ENCODE results near the gene HSF5.
"Not testable (repeated sequence)": the region's sequence is repeated elsewhere in the genome, so short reads cannot be mapped to it uniquely, and the experiment has no call there.

HSF5 gene

GRCh38 chr17:58484600-58484999 is 3.6 kb downstream of the HSF5 start:
- no peak for FAIRE-seq

DNA sequence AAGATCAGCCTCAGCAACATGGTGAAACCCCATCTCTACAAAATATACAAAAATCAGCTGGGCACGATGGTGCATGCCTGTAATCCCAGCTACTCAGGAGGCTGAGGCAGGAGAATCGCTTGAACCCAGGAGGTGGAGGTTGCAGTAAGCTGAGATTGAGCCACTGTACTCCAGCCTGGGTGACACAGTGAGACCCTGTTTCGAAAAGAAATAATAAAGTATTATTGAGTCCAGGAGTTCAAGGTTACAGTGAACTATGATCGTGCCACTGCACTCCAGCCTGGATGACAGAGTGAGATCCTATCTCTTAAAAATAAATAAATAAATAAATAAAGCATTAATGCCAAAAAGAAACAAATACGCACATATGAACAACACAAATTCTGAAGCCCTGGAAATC is 6.4 kb downstream of the HSF5 start:
- FAIRE-seq: not testable (repeated sequence)

More at GRCh38 chr17:58484600-58484999, 3.6 kb downstream of the HSF5 start:
- DNase-seq (ENCODE audit: insufficient read length, low spot score): no peak

DNA sequence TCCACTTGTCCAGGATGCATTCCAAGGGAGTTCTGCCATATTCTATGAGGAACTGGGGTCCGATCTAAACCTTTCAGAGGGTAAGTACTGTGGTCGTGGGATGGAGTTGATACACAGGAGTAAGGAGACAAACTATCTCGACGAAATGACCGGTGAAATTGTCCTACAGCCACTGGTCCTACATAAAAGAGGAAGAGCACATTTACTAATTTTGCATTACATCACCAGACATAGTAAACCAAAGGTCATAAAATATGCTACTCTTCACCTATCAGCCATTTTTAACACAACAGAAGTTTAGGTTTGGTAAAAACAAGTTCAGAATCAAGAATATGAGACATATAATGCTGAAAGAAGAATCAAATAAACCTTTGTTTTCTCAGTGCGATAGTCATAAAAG is 8.1 kb downstream of the HSF5 start:
- FAIRE-seq (no peak), DNase-seq (ENCODE audit: insufficient read length, low spot score) (no peak)

More for the DNA sequence above, 6.4 kb downstream of the HSF5 start:
- DNase-seq (ENCODE audit: insufficient read length, low spot score): not testable (repeated sequence)

DNA sequence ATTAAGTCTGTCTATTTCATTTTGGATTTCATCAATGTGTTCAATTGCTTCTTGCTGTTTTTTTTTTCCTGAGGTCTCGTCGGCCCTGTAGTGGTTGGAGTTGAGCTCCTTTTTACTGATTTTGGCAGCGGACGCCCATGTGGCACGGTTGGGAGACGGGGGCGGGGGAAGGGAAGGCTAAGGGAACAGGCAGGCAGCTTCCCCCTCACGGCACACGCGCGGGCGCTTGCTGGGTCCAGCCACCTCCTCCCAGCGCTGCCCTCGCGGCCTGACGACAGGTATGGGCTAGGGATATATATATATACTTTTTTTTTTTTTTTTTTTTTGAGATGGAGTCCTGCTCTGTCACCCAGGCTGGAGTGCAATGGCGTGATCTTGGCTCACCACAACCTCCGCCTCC is 11.4 kb downstream of the HSF5 start:
- FAIRE-seq (no peak), DNase-seq (ENCODE audit: insufficient read length, low spot score) (no peak)

DNA sequence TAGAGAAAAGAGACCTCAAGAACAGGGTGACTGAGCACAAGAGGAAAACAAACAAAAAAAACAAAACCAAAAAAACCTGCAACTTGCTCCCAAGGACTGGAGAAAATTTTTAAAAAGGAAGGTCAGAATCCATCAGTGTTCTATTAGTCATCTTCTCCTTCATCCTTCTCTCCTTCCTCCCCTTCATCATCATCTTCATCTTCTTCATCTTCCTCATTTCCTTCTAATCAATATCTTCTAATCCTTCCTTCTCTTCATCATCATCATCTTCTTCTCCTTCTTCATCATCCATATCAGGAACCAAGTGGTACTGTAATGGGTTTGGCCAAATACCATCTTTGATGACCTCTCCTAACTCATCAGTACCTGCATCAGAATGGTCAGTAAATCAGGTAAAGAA is 12.2 kb downstream of the HSF5 start:
- FAIRE-seq (no peak), DNase-seq (ENCODE audit: insufficient read length, low spot score) (no peak)

- no peak for DNase-seq (ENCODE audit: insufficient read length, low spot score)
- no peak for FAIRE-seq
These were observed 17.9 kb downstream of the HSF5 start for GRCh38 chr17:58470356-58470755.

GRCh38 chr17:58468944-58469343 is 19.3 kb downstream of the HSF5 start:
- DNase-seq (ENCODE audit: insufficient read length, low spot score) (no peak), FAIRE-seq (no peak)

GRCh38 chr17:58455491-58455890 is 32.7 kb downstream of the HSF5 start:
- FAIRE-seq (no peak), DNase-seq (ENCODE audit: insufficient read length, low spot score) (no peak)

DNA sequence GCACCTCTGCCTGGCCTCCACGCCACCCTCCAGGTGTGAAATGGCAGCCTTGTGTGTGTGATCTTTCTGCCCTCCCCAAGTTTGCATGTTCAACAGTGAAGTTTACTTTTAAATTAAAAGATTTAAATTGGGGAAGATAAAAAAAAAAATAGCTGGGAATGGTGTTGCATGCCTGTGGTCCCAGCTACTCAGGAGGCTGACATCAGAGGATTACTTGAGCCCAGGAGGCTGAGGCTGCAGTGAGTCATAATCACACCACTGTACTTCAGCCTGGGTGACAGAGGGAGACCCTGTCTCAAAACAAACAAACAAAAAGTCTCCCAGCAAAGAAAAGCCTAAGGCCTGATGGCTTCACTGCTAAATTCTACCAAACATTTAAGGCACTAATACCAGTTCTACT is 35.5 kb downstream of the HSF5 start:
- FAIRE-seq (no peak), DNase-seq (ENCODE audit: insufficient read length, low spot score) (no peak)

DNA sequence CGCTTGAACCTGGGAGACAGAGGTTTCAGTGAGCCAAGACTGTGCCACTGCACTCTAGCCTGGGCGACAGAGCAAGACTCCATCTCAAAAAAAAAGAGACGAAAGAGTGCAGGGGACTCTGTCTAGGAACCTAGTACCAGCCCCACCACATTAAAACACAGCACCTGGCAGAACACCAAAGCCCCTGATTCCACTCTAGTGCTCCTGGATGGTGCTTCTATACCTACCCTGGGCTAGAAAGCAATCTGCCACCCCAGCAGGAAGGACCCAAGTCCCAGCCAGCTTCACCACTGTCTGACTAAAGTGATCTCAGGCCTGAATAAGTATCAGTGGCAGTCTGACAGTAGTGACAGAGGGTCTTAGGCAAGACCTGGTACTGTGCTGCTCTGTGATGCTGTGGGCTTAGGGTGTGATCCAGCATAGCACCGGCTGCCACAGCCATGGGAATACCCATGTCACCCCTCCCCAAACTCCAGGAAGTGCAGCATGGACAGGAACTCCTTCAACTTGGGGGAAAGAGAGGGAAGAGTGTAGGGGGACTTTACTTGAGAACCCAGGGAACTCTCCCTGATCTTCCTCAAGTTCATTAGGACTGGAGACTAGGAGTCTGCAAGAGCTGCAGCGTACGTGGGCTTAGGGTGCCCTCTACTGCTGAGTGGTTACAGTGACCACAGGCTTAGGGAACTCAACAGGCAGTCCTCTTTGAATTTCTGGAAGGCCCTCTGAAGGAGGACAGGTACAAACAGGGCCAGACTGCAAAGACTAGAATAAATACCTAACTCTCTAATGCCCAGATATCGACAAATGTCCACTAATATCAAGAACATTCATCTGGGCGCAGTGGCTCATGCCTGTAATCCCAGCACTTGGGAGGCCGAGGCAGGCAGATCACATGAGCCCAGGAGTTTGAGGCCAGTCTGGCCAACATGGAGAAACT is 40.9 kb downstream of the HSF5 start:
- FAIRE-seq (peak; percentile 97), DNase-seq (ENCODE audit: insufficient read length, low spot score) (peak; percentile 30)

GRCh38 chr17:58446086-58446485 is 42.1 kb downstream of the HSF5 start:
- DNase-seq (ENCODE audit: insufficient read length, low spot score): no peak
- no peak for FAIRE-seq

- FAIRE-seq (no peak), DNase-seq (ENCODE audit: insufficient read length, low spot score) (no peak)
These were observed 51.4 kb downstream of the HSF5 start for GRCh38 chr17:58436805-58437239.

- DNase-seq (ENCODE audit: insufficient read length, low spot score) (no peak), FAIRE-seq (no peak)
These were observed 52.0 kb downstream of the HSF5 start for GRCh38 chr17:58436245-58436644.

- FAIRE-seq: no peak
These were observed 55.2 kb downstream of the HSF5 start for GRCh38 chr17:58432806-58433573.

DNA sequence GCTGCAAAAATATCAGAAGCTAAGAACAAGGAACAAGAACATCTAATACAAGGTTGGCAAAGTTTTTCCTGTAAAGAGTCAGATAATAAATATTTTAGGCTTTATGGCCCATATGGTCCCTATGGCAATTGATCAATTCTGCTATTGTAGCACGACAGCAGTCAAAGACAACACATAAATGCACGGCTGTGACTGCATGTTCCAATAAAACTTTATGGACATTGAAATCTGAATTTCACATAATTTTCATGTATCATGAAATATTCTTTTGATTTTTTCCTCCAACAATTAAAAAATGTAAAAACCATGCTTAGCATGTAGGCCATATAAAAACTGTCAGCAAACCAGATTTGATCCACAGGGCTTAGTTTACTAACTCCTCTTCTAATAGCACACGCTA is 60.4 kb downstream of the HSF5 start:
- DNase-seq (ENCODE audit: insufficient read length, low spot score): no peak
- FAIRE-seq: no peak

More at GRCh38 chr17:58432806-58433573, 55.2 kb downstream of the HSF5 start:
- DNase-seq (ENCODE audit: insufficient read length, low spot score): no peak

- DNase-seq (ENCODE audit: insufficient read length, low spot score) (no peak), FAIRE-seq (no peak)
These were observed 66.5 kb downstream of the HSF5 start for GRCh38 chr17:58421711-58422110.

GRCh38 chr17:58420827-58421226 is 67.4 kb downstream of the HSF5 start:
- DNase-seq (ENCODE audit: insufficient read length, low spot score) (no peak), FAIRE-seq (no peak)

DNA sequence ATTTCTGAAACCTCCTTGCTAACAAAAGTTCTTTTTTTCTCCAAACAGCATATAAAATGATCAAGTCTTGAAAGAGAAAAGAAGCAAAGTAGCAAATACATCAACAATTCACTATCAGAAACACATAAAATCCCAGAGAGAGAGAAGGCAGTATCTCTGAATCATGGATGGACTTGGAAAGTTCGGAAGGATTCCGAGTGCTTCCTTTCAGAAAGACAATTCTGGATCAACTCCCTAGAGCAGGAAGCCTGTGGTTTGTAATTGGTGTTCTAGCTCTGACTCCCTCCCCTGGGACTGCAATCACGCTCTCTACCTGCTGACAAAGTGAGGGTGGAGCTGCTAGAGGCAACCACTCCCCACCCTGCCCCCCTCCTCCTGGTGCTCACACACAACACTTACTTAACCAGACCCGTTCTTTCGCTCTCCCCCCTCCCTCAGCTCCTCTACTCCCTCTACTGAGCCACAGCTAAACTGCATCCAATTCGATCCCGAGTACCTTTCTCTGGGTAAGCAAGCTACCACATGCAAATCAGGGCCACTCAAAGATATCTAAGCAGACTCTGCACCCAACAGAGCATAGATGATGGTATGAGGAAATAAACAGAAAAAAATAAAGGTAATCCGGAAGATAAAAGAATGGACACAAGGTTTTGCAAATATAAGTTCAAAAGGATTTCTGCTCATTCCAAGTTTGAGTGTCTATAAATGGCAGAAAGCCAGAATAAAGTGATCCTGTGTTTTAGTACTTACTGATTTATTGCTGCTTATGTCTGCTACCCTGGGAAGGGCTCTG is 70.7 kb downstream of the HSF5 start, which contains the start of gene RNF43:
Gene RNF43, minus strand, starts transcription at position 235 of the 793 bp plus-strand sequence. CDS start 1,957 bp downstream, outside the sequence.
- FAIRE-seq (peak; percentile 99), DNase-seq (ENCODE audit: insufficient read length, low spot score) (peak; percentile 80)

GRCh38 chr17:58416937-58417299 is 71.3 kb downstream of the HSF5 start:
- no peak for FAIRE-seq

DNA sequence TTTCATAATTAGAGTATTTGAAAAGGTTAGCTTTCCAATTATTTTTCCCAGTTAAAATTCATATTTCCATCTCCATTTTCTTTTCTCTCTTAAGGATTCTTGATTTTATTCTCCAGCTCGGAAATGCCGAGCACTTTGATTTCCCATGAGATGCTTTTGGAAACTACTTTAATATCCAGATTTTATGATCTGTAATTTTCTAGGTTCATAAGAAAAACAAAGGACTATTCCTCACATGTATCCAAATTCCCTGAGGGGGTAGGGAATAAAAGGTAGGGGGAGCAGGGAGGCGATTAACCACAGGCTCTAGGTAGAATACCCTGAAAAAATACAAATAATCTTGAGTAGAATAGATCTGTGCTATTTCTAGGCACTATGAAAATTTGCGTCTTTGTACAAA is 71.8 kb downstream of the HSF5 start:
- DNase-seq (ENCODE audit: insufficient read length, low spot score) (no peak), FAIRE-seq (no peak)

More at GRCh38 chr17:58416937-58417299, 71.3 kb downstream of the HSF5 start:
- no peak for DNase-seq (ENCODE audit: insufficient read length, low spot score)

Data from GM19239 (cell line).